Activated CD4-positive, CD25-positive, alpha-beta regulatory T cell treated with anti-CD3 and anti-CD28 coated beads, Interleukin-2, amount 50 U/mL, for 16 hours (primary cell): ENCODE data around the gene DGKI.

Experiments used
- DNase-seq: peaks from one replicate; pipeline ENCODE4 v3.0.0-alpha.2; 2020; ENCODE audit warnings: low read depth, low spot score

DGKI gene

GRCh38 chr7:137789215-137789882, 57.4 kb downstream of the DGKI start:
- no peak for DNase-seq

GRCh38 chr7:137787301-137787976, 59.3 kb downstream of the DGKI start:
- DNase-seq, result no peak

GRCh38 chr7:137778511-137778910, 68.3 kb downstream of the DGKI start:
- no peak for DNase-seq

- DNase-seq, result no peak
Observed at GRCh38 chr7:137774793-137775201, 72.0 kb downstream of the DGKI start.

- no peak for DNase-seq
Observed at GRCh38 chr7:137772748-137773147, 74.0 kb downstream of the DGKI start.

GRCh38 chr7:137772316-137772715, 74.5 kb downstream of the DGKI start:
- no peak for DNase-seq

GRCh38 chr7:137771679-137772078, 75.1 kb downstream of the DGKI start:
- DNase-seq, result no peak

GRCh38 chr7:137771273-137771672, 75.5 kb downstream of the DGKI start:
- DNase-seq, result no peak

- no peak for DNase-seq
Observed at GRCh38 chr7:137768366-137768765, 78.4 kb downstream of the DGKI start.

- no peak for DNase-seq
Observed at GRCh38 chr7:137762334-137762733, 84.4 kb downstream of the DGKI start.

GRCh38 chr7:137760111-137760510, 86.7 kb downstream of the DGKI start:
- no peak for DNase-seq

- DNase-seq, result no peak
Observed at GRCh38 chr7:137757146-137757925, 89.4 kb downstream of the DGKI start.

GRCh38 chr7:137755846-137756651, 90.7 kb downstream of the DGKI start:
- DNase-seq, result no peak

- no peak for DNase-seq
Observed at GRCh38 chr7:137755427-137755826, 91.3 kb downstream of the DGKI start.

- DNase-seq, result no peak
Observed at GRCh38 chr7:137753948-137754851, 92.6 kb downstream of the DGKI start.

- DNase-seq, result no peak
Observed at GRCh38 chr7:137753575-137753947, 93.2 kb downstream of the DGKI start.

GRCh38 chr7:137753067-137753466, 93.7 kb downstream of the DGKI start:
- no peak for DNase-seq

- no peak for DNase-seq
Observed at GRCh38 chr7:137751361-137752009, 95.3 kb downstream of the DGKI start.

GRCh38 chr7:137747359-137748031, 99.3 kb downstream of the DGKI start:
- DNase-seq, result no peak

- DNase-seq, result no peak
Observed at GRCh38 chr7:137743021-137743420, 103.8 kb downstream of the DGKI start.
